Measurements from ENCODE around the gene KCNIP3.
"Not testable (repeated sequence)": the region's sequence is repeated elsewhere in the genome, so short reads cannot be mapped to it uniquely, and the experiment has no call there.

KCNIP3 gene

GRCh38 chr2:95268211-95269035 is 28.7 kb upstream of the KCNIP3 start:
- Histone ChIP-seq H3K27me3 (replicated peaks; ENCODE audit: control insufficient read depth, insufficient read depth, low read length, poor library complexity, severe bottlenecking) (no peaks in the 10 kb centered on the region), H3K9me3 (ENCODE audit: control insufficient read depth, low read length) (no peaks in the 10 kb centered on the region), H3K27ac (ENCODE audit: insufficient read depth, low read length, poor library complexity, severe bottlenecking) (no peak overlapping the region), H3K4me3 (ENCODE audit: insufficient read depth, low read depth, low read length, poor library complexity, severe bottlenecking) (no peak overlapping the region), H3K36me3 (ENCODE audit: control insufficient read depth, insufficient read depth, low read length) (no peaks in the 10 kb centered on the region), H3K4me1 (ENCODE audit: control insufficient read depth, insufficient read depth, low read length, poor library complexity, severe bottlenecking) (no peaks in the 10 kb centered on the region)
- DNase-seq, result no peak

GRCh38 chr2:95269036-95269680 is 28.0 kb upstream of the KCNIP3 start:
- H3K9me3 ChIP-seq (ENCODE audit: control insufficient read depth, low read length), result no peaks in the 10 kb centered on the region
- no peak overlapping the region for H3K27ac ChIP-seq (ENCODE audit: insufficient read depth, low read length, poor library complexity, severe bottlenecking)
- H3K27me3 ChIP-seq (replicated peaks; ENCODE audit: control insufficient read depth, insufficient read depth, low read length, poor library complexity, severe bottlenecking), result no peaks in the 10 kb centered on the region
- no peak for DNase-seq
- H3K4me3 ChIP-seq (ENCODE audit: insufficient read depth, low read depth, low read length, poor library complexity, severe bottlenecking), result no peak overlapping the region
- H3K36me3 ChIP-seq (ENCODE audit: control insufficient read depth, insufficient read depth, low read length), result no peaks in the 10 kb centered on the region
- no peaks in the 10 kb centered on the region for H3K4me1 ChIP-seq (ENCODE audit: control insufficient read depth, insufficient read depth, low read length, poor library complexity, severe bottlenecking)

GRCh38 chr2:95269745-95270144 is 27.4 kb upstream of the KCNIP3 start:
- not testable (repeated sequence) for H3K27ac ChIP-seq (ENCODE audit: insufficient read depth, low read length, poor library complexity, severe bottlenecking); H3K36me3 ChIP-seq (ENCODE audit: control insufficient read depth, insufficient read depth, low read length); H3K4me3 ChIP-seq (ENCODE audit: insufficient read depth, low read depth, low read length, poor library complexity, severe bottlenecking); H3K4me1 ChIP-seq (ENCODE audit: control insufficient read depth, insufficient read depth, low read length, poor library complexity, severe bottlenecking); H3K27me3 ChIP-seq (replicated peaks; ENCODE audit: control insufficient read depth, insufficient read depth, low read length, poor library complexity, severe bottlenecking); H3K9me3 ChIP-seq (ENCODE audit: control insufficient read depth, low read length); DNase-seq

- no peaks in the 10 kb centered on the region for H3K27me3 ChIP-seq (replicated peaks; ENCODE audit: control insufficient read depth, insufficient read depth, low read length, poor library complexity, severe bottlenecking)
- H3K9me3 ChIP-seq (ENCODE audit: control insufficient read depth, low read length), result no peaks in the 10 kb centered on the region
- no peaks in the 10 kb centered on the region for H3K4me1 ChIP-seq (ENCODE audit: control insufficient read depth, insufficient read depth, low read length, poor library complexity, severe bottlenecking)
- no peak for DNase-seq
- no peaks in the 10 kb centered on the region for H3K36me3 ChIP-seq (ENCODE audit: control insufficient read depth, insufficient read depth, low read length)
- no peak overlapping the region for H3K4me3 ChIP-seq (ENCODE audit: insufficient read depth, low read depth, low read length, poor library complexity, severe bottlenecking)
- no peak overlapping the region for H3K27ac ChIP-seq (ENCODE audit: insufficient read depth, low read length, poor library complexity, severe bottlenecking)
Observed at GRCh38 chr2:95270541-95271081, 26.5 kb upstream of the KCNIP3 start.

GRCh38 chr2:95271381-95271971 is 25.7 kb upstream of the KCNIP3 start:
- no peak for DNase-seq
- no peak overlapping the region for H3K4me3 ChIP-seq (ENCODE audit: insufficient read depth, low read depth, low read length, poor library complexity, severe bottlenecking)
- no peaks in the 10 kb centered on the region for H3K27me3 ChIP-seq (replicated peaks; ENCODE audit: control insufficient read depth, insufficient read depth, low read length, poor library complexity, severe bottlenecking)
- H3K36me3 ChIP-seq (ENCODE audit: control insufficient read depth, insufficient read depth, low read length), result no peaks in the 10 kb centered on the region
- H3K9me3 ChIP-seq (ENCODE audit: control insufficient read depth, low read length), result no peaks in the 10 kb centered on the region
- H3K27ac ChIP-seq (ENCODE audit: insufficient read depth, low read length, poor library complexity, severe bottlenecking), result no peak overlapping the region
- no peaks in the 10 kb centered on the region for H3K4me1 ChIP-seq (ENCODE audit: control insufficient read depth, insufficient read depth, low read length, poor library complexity, severe bottlenecking)

- Histone ChIP-seq H3K27me3 (replicated peaks; ENCODE audit: control insufficient read depth, insufficient read depth, low read length, poor library complexity, severe bottlenecking) (no peaks in the 10 kb centered on the region), H3K36me3 (ENCODE audit: control insufficient read depth, insufficient read depth, low read length) (no peaks in the 10 kb centered on the region), H3K4me3 (ENCODE audit: insufficient read depth, low read depth, low read length, poor library complexity, severe bottlenecking) (no peak overlapping the region), H3K9me3 (ENCODE audit: control insufficient read depth, low read length) (no peaks in the 10 kb centered on the region), H3K27ac (ENCODE audit: insufficient read depth, low read length, poor library complexity, severe bottlenecking) (no peak overlapping the region), H3K4me1 (ENCODE audit: control insufficient read depth, insufficient read depth, low read length, poor library complexity, severe bottlenecking) (no peaks in the 10 kb centered on the region)
- DNase-seq, result no peak
Observed at GRCh38 chr2:95272299-95272751, 24.8 kb upstream of the KCNIP3 start.

- Histone ChIP-seq H3K4me3 (ENCODE audit: insufficient read depth, low read depth, low read length, poor library complexity, severe bottlenecking) (no peak overlapping the region), H3K9me3 (ENCODE audit: control insufficient read depth, low read length) (no peaks in the 10 kb centered on the region), H3K27ac (ENCODE audit: insufficient read depth, low read length, poor library complexity, severe bottlenecking) (no peak overlapping the region), H3K27me3 (replicated peaks; ENCODE audit: control insufficient read depth, insufficient read depth, low read length, poor library complexity, severe bottlenecking) (no peaks in the 10 kb centered on the region), H3K4me1 (ENCODE audit: control insufficient read depth, insufficient read depth, low read length, poor library complexity, severe bottlenecking) (no peaks in the 10 kb centered on the region), H3K36me3 (ENCODE audit: control insufficient read depth, insufficient read depth, low read length) (no peaks in the 10 kb centered on the region)
- DNase-seq, result no peak
Observed at GRCh38 chr2:95272781-95273180, 24.4 kb upstream of the KCNIP3 start.

GRCh38 chr2:95273566-95274290 is 23.4 kb upstream of the KCNIP3 start:
- H3K27ac ChIP-seq (ENCODE audit: insufficient read depth, low read length, poor library complexity, severe bottlenecking), result no peak overlapping the region
- no peaks in the 10 kb centered on the region for H3K9me3 ChIP-seq (ENCODE audit: control insufficient read depth, low read length)
- no peak for DNase-seq
- no peaks in the 10 kb centered on the region for H3K36me3 ChIP-seq (ENCODE audit: control insufficient read depth, insufficient read depth, low read length)
- H3K4me1 ChIP-seq (ENCODE audit: control insufficient read depth, insufficient read depth, low read length, poor library complexity, severe bottlenecking), result no peaks in the 10 kb centered on the region
- H3K27me3 ChIP-seq (replicated peaks; ENCODE audit: control insufficient read depth, insufficient read depth, low read length, poor library complexity, severe bottlenecking), result no peaks in the 10 kb centered on the region
- no peak overlapping the region for H3K4me3 ChIP-seq (ENCODE audit: insufficient read depth, low read depth, low read length, poor library complexity, severe bottlenecking)

- no peak for DNase-seq
- Histone ChIP-seq H3K4me1 (ENCODE audit: control insufficient read depth, insufficient read depth, low read length, poor library complexity, severe bottlenecking) (no peaks in the 10 kb centered on the region), H3K9me3 (ENCODE audit: control insufficient read depth, low read length) (no peaks in the 10 kb centered on the region), H3K36me3 (ENCODE audit: control insufficient read depth, insufficient read depth, low read length) (no peaks in the 10 kb centered on the region), H3K27ac (ENCODE audit: insufficient read depth, low read length, poor library complexity, severe bottlenecking) (no peak within 1 kb of the TSS), H3K4me3 (ENCODE audit: insufficient read depth, low read depth, low read length, poor library complexity, severe bottlenecking) (no peak within 1 kb of the TSS), H3K27me3 (replicated peaks; ENCODE audit: control insufficient read depth, insufficient read depth, low read length, poor library complexity, severe bottlenecking) (no peaks in the 10 kb centered on the region)
Observed at GRCh38 chr2:95274291-95275150, 22.6 kb upstream of the KCNIP3 start, which contains the start of gene PROM2. PROM2 (plus strand) TSS chr2:95274449; CDS start chr2:95274586, 137 bp downstream.
